HG03354 (cell line): ENCODE measurements around the gene GTF2B.
"Not testable (repeated sequence)": the region's sequence is repeated elsewhere in the genome, so short reads cannot be mapped to it uniquely, and the experiment has no call there.

ENCODE experiments used
- ATAC-seq: cut with Tn5 transposase; IDR thresholded peaks from one replicate; pipeline ENCODE4 v1.9.1; 2021; ENCODE audit warnings: mild to moderate bottlenecking; ENCODE audit not compliant: unreplicated experiment, poor library complexity, severe bottlenecking

Gene GTF2B

DNA sequence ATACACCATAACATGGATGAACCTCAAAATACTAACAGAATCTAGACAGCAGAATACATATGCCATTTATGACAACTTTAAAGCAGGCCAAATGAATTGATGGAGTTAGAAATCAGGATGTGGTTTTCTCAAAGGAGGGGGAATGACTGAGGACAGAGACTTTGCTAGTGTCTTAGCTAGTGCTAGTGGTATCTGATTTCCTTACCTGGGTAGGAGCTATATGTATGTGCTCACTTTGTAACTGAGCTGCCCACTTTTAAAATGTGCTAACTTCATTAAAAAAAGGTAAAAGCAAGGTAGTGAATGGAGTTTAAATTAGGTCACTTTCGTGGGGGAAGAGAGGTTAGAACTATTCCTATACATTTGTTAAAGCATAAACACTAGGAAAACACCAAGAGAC lies 2.6 kb downstream of the GTF2B start:
- ATAC-seq, result no peak

DNA sequence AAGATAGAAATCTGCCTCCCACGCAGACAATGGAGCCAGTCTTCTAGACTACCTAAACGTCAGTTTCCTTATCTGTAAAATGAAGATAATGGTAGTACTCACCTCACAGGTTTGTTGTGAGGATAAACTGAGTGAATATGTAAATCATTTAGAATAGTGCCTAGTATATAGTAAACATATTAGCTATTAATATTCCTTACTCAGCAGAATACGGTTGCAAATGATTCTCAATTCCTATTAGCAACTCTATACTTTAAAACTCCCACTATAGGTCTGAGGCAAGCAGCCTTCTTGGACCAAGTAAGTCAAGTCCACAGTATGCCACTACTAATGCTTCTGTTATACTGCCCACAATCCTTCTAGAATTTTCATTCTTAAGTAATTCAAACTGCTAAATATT lies 5.4 kb downstream of the GTF2B start:
- no peak for ATAC-seq

DNA sequence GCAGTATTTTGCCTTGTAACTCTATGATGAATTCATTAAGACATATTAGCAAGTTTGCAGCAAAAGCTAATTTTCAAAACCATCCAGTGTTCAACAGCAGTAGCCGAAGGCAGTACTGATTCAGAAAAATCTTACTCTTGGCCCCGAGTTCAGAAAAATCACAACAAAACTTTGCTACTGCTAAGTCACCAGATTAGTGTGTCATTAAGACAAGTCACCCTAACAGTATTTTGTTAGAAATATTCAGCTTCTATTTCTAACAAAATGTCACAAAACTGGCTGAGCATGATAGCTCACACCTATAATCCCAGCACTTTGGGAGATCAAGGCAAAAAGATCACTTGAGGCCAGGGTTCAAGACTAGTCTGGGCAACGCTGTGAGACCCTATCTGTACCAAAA lies 8.2 kb downstream of the GTF2B start:
- ATAC-seq, result no peak

DNA sequence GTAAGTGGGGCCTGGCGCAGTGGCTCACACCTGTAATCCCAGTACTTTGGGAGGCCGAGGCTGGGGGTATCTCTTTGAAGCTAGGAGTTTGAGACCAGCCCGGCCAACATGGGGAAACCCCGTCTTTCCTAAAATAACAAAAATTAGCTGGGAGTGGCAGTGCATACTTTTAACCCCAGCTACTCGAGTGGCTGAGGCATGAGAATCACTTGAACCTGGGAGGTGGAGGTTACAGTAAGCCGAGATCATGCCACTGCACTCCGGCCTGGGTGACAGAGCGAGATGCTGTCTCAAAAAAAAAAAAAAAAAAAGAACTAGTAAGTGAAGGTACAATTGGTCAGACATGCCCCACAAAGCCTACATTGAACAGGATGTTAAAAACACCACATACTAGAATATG lies 10.7 kb downstream of the GTF2B start:
- ATAC-seq, result not testable (repeated sequence)

DNA sequence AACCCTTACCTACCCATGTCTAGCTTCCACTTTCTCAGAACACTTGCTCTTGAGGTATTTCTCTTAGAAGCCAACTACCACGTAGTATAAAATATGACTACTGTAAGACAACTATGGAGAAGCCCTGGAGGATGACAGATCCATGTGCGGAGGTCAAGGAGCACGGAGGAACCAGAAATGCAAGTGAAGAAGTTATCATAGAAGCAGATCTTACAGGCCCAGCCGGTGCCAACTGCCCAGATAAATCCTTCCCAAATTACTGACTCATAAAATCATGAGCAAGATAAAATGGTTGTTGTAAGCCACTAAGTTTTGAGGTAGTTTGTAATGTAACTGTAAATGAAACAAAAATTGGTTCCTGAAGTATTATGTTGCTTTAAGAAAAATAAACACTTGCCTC lies 12.6 kb downstream of the GTF2B start:
- ATAC-seq, result no peak

DNA sequence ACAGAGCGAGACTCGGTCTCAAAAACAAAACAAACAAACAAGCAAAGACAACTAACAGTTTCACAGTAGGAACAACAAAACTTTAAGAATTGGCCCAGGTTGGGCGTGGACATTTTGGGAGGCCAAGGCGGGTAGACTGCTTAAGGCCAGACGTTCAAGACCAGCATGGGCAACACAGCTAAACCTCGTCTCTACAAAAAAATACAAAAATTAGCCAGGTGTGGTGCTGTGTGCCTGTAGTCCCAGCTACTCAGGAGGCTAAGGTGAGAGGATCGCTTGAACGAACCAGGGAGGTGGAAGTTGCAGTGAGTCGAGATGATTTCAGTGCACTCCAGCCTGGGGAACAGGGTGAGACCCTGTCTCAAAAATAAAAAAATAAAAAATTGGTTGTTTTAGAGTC lies 13.5 kb downstream of the GTF2B start:
- ATAC-seq, result no peak

DNA sequence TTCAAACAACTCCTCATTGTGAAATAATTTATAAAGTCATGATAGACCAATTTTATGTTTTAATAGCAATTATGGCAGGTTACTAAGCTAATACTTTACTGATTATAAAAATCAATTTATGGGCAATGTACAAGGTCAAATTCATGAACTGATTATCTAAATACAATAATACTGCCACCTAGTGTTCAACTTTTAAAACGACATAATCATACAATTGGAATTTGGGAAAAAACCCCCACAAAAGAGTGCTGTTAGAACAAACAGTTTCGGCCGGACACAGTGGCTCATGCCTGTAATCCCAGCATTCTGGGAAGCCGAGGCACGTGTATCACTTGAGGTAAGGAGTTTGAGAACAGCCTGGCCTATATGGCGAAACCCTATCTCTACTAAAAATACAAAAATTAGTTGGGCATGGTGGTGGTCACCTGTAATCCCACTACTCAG lies 14.0 kb downstream of the GTF2B start:
- ATAC-seq, result no peak

DNA sequence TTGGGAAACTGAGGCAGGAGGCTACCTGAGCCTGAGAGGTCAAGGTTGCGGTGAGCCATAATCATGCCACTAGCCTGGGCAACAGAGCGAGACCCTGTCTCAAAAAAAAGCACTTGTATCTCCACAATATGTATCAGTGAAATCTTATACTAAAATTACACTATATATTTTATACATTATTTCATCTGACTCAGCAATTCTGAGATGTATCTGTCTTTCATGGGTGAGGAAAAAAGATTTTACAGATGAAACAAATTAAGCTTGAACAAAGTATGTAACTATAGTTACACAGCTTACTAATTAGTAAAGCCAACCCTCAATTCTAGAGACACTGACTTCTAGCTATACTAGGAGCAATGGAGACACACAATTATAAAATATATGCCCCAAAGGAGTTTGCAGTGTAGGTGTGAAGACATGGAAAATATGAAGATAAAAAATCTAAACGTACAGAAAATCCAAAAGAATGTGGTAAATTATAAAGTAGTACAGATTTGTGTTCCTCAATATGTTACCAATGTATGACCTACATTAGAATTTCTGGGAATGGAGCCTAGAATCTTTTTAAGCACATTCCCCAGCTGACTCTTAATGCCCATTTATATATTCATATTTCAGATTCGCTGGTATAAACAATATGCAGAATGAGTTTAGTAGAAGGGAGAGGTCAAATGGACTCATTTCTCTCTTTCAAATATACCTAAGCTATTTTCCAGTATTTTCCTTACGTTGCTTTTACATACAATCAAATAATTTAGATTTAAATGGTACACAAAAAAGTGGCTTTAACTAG lies 14.6 kb downstream of the GTF2B start:
- no peak for ATAC-seq

DNA sequence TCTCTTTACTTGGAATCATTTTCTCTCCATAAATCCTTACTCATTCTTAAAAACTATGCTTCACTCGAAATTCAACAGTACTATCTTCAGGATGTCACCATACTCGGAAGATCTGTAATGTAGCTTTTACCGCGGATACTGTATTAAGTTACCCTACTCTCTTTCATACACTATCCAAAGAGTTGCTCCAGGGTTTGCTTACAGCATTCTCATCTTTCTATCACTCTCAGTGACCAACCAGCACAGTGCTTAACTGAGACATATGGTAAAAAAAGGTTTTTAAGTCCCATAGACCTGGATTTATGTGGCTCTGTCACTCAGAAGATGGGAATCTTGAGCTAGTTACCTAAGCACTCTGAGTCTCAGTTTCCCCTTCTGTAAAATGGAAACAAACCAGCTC lies 15.8 kb downstream of the GTF2B start:
- ATAC-seq, result no peak

DNA sequence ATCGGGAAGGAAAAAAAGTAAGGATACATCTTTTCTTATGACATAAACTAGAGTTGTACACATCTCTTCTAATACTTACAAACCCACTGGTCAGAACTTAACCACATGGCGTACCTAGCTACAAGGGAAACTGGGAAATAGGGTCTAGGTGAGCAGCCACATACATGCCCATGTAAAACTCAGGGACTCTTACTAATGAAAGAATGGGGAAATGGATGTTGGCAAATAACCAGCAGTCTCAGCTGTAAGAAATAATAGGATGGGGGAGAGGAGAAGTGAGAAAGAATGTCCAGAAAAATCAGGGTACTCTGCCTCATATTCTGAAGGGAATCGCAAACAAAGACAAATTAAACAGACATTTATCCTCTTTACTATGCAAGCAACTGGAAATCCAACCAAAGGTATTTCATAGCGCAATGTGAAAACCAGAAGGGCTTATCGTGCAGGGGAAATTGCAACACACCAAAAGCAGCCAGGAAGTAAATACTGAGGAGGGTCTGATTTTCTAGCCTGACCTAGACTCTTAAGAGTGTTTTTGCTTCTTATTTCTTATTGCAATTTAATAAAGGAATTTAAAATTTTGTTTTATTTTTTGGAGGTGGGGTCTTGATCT lies 17.5 kb downstream of the GTF2B start:
- ATAC-seq, result no peak

DNA sequence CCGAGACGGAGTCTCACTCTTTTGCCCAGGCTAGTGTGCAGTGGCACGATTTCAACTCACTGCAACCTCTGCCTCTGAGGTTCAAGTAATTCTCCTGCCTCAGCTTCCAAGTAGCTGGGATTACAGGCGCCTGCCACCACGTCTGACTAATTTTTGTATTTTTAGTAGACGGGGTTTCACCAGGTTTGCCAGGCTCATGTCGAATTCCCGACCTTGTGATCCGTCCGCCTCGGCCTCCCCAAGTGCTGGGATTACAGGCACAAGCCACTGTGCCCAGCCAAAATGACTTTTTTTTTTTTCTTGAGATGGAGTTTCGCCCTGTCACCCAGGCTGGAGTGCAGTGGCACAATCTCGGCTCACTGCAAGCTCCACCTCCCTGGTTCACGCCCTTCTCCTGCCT lies 21.7 kb downstream of the GTF2B start:
- not testable (repeated sequence) for ATAC-seq

DNA sequence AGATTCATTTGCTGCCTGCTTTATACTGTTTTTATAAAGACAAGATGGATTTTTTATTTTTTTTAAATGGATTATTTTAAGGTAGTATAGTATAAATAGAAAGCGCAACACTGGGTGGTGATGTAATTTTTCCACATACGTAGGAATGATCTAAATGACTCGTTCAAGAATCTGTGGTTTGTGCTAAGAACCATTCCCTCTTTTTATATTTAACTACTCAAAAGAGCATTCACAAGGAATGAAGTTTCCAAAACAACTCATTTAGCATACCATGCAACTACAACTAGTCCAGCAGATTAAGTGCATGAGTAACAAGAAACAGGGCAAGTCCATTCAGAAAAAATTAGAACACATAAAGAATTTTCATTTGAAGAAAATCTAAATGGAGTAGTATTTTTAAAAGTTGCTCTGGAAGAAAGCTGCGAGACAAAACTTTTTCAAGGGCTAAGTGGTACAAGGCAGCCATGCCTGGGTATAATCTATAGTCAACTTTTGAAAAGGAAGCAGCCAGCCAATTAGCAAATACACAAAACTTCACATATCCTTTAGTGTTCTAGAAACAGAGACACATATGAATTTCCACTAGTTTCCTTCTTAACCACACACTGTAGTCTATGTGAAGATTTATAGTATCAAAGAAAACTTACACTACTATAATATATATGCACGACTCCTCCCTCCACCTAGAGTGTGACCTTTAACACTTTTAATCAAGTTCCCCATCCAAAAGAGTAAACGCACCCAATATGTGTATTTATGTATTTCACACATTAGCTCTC lies 23.4 kb downstream of the GTF2B start:
- ATAC-seq, result no peak

DNA sequence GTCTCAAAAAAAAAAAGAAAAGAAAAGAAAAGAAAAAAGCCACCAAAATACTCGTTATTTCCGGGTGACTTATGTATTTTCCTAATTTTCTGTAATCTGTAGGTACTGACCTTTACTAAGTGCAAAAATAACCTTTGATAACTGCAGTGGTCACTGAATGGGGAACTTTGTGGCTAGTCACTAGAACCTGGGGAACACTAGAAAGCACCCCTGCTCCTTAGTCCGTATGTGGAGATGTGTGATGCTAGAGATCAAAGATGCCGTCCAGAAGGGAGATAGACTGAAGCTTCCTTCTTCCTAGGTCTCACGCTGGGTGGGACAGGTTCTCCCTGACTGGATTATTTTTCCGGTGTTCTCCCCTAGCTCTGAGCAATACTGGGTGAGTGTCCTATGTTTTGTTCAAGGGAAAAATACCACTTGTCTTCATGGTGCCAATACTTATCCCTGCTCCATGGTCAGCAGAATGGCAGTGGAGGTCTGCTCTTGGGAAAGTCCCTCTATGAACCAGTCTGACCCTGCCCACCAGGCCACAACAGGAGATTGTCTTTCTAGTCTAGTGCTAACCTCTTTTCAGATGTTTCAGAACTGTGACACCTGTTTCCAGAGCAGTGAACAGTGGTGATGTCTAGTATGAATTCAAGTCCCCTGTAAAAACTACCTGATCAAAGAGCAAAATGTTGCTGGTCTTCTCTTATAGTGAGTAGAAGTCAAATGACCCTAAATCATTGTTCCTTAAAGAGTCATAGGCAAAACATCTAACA lies 39.9 kb downstream of the GTF2B start:
- ATAC-seq, result no peak

DNA sequence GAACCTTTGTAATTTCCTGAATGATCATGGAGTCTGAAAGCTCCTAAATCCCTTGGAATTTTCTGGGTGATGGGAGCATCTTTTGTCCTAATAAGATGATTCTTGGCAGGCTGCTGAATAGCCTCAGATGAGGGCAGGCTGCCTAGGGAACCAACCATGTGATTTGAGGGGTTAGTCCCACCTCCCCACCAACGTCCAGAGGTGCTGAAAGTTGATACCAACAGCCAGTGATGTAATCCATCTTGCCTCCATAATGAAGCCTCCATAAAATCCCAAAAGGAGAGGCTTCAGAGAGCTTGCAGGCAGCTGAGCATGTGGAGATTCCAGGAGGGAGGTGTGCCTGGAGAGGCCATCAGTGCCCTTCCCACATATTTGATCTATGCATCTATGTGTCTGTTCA lies 43.7 kb downstream of the GTF2B start:
- ATAC-seq, result no peak

DNA sequence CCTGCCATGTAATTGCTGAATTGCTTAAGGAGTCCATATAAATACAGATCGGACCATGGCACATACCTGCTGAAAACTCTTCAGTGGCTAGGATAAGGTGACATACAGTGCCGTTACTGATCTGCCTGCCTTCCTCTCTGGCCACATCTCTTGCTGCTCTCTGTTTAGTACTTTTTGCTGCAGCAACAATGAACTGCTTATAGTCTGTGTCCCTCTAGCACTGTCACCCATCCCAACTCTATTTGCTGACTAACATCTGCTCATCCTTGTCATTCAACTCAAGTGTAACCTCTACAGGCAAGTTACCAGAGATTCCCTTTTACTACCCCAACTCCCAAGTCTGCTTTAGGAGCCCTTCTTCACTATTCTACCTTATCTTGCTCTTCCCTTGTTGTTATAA lies 65.6 kb downstream of the GTF2B start:
- no peak for ATAC-seq

DNA sequence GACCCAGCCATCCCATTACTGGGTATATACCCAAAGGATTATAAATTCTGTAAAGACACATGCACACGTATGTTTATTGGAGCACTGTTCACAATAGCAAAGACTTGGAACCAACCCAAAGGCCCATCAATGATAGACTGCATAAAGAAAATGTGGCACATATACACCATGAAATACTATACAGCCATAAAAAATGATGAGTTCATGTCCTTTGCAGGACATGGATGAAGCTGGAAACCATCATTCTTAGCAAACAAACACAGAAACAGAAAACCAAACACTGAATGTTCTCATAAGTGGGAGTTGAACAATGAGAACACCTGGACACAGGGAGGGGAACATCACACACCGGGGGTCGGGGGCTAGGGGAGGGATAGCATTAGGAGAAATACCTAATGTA lies 71.7 kb downstream of the GTF2B start:
- ATAC-seq, result not testable (repeated sequence)

DNA sequence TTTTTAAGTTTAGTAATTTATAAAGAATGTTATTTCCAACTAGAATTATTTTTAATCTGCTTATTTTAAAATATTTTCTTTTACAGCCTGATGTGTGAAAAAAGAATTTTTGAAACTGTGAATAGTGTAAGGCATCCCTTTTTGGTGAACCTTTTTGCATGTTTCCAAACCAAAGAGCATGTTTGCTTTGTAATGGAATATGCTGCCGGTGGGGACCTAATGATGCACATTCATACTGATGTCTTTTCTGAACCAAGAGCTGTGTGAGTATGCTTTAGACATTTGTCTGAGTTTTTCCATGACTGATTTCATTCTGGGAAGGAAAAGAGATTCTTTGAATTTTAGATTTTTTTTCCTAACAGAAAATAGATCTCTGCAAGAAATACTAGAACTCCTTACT lies 77.9 kb downstream of the GTF2B start:
- ATAC-seq, result no peak

DNA sequence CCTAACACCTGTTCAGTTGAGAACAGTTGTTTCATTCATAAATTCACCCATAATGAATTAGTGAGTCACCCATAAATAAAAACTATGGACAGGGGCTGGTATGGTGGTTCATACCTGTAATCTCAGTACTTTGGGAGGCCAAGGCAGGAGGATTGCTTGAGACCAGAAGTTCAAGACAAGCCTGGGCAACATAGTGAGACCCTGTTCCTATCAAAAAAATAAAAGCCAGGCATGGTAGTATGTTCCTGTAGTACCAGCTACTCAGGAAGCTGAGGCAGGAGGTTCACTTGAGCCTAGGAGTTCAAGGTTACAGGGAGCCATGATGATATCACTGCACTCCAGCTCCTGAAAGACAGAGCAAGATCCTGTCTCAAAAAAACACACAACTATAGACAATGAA lies 79.0 kb downstream of the GTF2B start:
- no peak for ATAC-seq

DNA sequence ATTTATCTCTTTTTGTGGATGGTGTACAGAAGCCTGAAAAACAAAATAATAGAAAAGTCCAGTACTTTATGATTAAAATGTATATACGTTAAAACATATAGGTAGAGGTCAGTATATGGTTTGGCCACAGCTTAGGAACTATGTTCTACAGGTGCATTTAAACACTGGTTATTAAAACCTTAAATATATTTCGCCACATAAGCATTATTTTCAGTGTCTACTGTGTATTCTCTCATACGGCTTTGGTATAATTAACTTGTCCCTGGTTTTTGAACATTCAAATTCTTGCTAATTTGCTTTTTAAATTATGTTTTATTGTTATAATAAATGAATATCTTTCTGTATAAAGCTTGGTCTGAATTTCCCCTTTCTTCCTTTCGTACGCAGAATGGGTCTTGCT lies 87.9 kb downstream of the GTF2B start:
- ATAC-seq, result no peak

DNA sequence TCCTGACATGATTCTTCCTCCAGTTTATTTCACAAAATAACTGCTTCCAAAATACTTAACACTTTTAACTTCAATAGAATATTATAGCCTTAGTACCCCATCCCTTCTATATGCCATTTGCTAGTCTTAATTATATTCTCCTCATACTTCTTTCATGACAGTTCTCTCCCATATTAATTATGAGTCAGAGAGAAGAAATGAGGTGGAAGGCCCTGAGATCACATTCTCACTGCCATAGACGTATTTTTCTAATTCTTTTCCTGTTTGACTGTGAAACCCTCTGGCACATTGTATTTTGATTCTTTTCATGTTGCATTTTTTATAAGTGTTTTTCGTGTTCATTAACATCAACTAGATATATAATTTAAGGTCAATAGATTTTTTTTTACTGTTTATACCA lies 88.4 kb downstream of the GTF2B start:
- ATAC-seq, result no peak
